ENCODE measurements around the gene PTGR2.
"Not testable (repeated sequence)": the region's sequence is repeated elsewhere in the genome, so short reads cannot be mapped to it uniquely, and the experiment has no call there.

DNA sequence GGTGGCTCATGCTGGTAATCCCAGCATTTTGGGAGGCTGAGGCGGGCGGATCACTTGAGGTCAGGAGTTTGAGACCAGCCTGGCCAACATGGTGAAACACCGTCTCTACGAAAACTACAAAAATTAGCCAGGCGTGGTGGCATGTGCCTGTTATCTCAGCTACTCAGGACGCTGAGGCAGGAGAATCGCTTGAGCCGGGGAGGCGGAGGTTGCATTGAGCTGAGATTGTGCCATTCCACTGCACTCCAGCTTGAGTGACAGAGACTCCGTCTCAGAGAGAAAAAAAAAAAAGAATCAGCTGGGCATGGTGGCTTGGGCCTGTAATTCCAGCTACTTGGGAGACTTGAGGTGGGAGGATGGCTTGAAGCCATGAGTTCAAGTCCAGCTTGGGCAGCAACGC is 18.1 kb downstream of the PTGR2 start:
- TF ChIP-seq, protein P1, sequence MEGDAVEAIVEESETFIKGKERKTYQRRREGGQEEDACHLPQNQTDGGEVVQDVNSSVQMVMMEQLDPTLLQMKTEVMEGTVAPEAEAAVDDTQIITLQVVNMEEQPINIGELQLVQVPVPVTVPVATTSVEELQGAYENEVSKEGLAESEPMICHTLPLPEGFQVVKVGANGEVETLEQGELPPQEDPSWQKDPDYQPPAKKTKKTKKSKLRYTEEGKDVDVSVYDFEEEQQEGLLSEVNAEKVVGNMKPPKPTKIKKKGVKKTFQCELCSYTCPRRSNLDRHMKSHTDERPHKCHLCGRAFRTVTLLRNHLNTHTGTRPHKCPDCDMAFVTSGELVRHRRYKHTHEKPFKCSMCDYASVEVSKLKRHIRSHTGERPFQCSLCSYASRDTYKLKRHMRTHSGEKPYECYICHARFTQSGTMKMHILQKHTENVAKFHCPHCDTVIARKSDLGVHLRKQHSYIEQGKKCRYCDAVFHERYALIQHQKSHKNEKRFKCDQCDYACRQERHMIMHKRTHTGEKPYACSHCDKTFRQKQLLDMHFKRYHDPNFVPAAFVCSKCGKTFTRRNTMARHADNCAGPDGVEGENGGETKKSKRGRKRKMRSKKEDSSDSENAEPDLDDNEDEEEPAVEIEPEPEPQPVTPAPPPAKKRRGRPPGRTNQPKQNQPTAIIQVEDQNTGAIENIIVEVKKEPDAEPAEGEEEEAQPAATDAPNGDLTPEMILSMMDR (IDR thresholded peaks at IDR 0.05; ENCODE audit: low read depth, low read length), result not testable (repeated sequence)
- not testable (repeated sequence) for TF ChIP-seq EZH2phosphoT487 (IDR thresholded peaks at IDR 0.05; ENCODE audit: low read depth)
